ENCODE measurements around the gene UNC5CL. TPM values are rescaled to one million over a fixed set of nuclear protein-coding genes. Genes with fewer than 3 reads are reported as not detected.

UNC5CL gene
- total and polyA plus RNA-seq, 2 experiments from 2014 or later: 0.87 to 1.2 TPM

DNA sequence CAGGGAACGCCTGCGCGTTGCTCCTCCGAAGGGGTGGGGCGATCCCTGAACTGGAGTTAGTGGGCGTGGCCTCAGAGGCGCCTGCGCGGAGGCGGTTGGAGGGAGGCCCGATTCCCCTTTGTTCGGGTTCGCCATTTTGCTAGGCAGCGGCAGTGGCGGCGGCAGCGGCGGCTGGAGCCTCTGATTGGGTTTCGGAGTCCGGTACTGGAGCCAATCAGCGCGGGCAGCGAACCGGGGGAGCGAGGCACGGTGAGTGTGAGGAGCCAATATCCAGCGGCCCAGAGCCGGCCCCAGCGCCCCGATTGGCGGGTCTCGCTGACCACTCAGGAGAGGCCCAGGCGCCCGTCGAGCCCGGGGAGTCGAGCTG lies 33.8 kb upstream of the UNC5CL start, which contains the start of gene NFYA:
NFYA (plus strand) TSS at position 139 of the 367 bp plus-strand sequence. CDS start 6,116 bp downstream, outside the sequence.
- H3K4me3 Mint-ChIP-seq: peak within 1 kb of the TSS; percentile 92
- H4K20me1 ChIP-seq (replicated peaks; ENCODE audit: insufficient read depth): peaks cover 14% of the 10 kb centered on the region; the same call in 1 of the 2 replicates
- peak within 1 kb of the TSS; percentile 90 for H3K4me2 ChIP-seq
- peak; percentile 99 for DNase-seq (ENCODE audit: low spot score)
- H3K4me1 ChIP-seq (ENCODE audit: insufficient read depth): peaks cover 33% of the 10 kb centered on the region
- H3K27ac Mint-ChIP-seq: peak within 1 kb of the TSS; percentile 98
- no peaks in the 10 kb centered on the region for H3K27me3 ChIP-seq (ENCODE audit: insufficient read depth)
- H3K4me1 Mint-ChIP-seq: peaks cover 31% of the 10 kb centered on the region
- H3K9me3 Mint-ChIP-seq: no peaks in the 10 kb centered on the region; the same call in 2 of the 3 replicates
- H2AFZ ChIP-seq: peak within 1 kb of the TSS; percentile 39; the same call in 1 of the 2 replicates
- H3K27me3 Mint-ChIP-seq (ENCODE audit: insufficient read depth, low read depth, poor library complexity): peaks cover 11% of the 10 kb centered on the region
- H3K36me3 ChIP-seq (ENCODE audit: insufficient read depth): peaks cover under 1% of the 10 kb centered on the region; the same call in 1 of the 2 replicates
- ATAC-seq: peak; percentile 82
- peaks cover 52% of the 10 kb centered on the region for H3K79me2 ChIP-seq (replicated peaks; ENCODE audit: insufficient read depth)
- no peaks in the 10 kb centered on the region for H3K9me2 ChIP-seq (ENCODE audit: insufficient read depth)
- peak; percentile 72 for TF ChIP-seq POLR2AphosphoS5 (IDR thresholded peaks at IDR 0.05; ENCODE audit: low read depth)
- TF ChIP-seq ZNF114 (CRISPR knock-in tag; IDR thresholded peaks at IDR 0.05): no peak
- no peak for TF ChIP-seq ZNF331 (CRISPR knock-in tag; IDR thresholded peaks at IDR 0.05; ENCODE audit: low read depth)
- H3K36me3 Mint-ChIP-seq (ENCODE audit: low read depth): peaks cover 15% of the 10 kb centered on the region; the same call in 2 of the 3 replicates
- peaks cover 2% of the 10 kb centered on the region; the same call in 1 of the 2 replicates for H3F3A ChIP-seq (replicated peaks; ENCODE audit: low read depth)
- H3K4me3 ChIP-seq: peak within 1 kb of the TSS; percentile 66
- peak within 1 kb of the TSS; percentile 99 for H3K27ac ChIP-seq (ENCODE audit: low read depth)

DNA sequence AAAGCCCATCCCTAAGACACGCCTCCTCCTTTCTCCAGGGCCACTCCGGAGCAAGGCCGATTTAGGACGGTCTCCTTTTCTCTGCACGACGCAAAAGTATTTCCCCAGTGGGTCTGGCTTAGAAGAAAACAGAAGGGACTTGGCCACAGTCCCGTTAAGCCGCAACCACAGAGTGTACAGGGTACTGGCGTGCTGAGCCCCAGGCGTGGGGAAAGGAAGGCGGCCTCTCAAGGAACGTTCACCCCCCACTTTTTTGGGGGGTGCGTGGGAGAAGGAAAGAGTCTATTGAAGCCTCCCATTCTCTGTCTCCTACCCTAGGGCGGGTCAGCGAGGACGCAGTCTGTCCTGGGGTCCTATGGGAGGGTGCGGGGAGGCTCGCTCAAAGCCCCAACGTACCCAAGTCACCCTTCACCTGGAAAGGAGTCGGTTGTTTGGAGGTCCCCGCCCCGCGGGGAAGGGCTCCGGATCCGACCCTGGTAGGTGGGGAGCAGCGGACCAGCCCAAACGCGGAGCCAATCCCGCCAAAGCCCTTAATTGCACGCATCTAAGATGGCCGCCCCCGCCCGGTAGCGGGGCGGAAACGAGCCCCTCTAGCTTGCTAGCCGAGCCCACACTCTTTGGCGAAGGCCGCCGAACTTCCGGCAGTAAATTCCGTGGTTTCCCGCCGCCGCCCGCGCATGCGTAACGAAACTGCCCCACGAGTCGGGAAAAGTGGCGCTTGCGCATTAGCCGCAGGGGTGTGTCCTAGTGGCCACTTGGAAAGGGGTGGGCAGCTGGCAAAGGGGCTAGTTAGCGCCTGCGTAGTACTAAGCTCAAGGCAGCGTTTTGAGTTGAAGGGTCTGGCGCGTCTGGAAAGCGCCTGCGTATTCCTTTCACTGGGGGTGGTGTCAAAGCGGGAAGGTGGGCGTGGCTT lies 33.2 kb upstream of the UNC5CL start, which contains the start of gene OARD1:
OARD1 (minus strand) TSS at position 434 of the 913 bp plus-strand sequence. CDS start 722 bp downstream, outside the sequence.
- H3K27me3 ChIP-seq (ENCODE audit: insufficient read depth): no peaks in the 10 kb centered on the region
- H3K9me3 Mint-ChIP-seq: no peaks in the 10 kb centered on the region; the same call in 2 of the 3 replicates
- H3K36me3 ChIP-seq (ENCODE audit: insufficient read depth): peaks cover 5% of the 10 kb centered on the region; the same call in 1 of the 2 replicates
- H2AFZ ChIP-seq: peak within 1 kb of the TSS; percentile 39; the same call in 1 of the 2 replicates
- H3K27ac ChIP-seq (ENCODE audit: low read depth): peak within 1 kb of the TSS; percentile 99
- peak within 1 kb of the TSS; percentile 90 for H3K4me2 ChIP-seq
- H3F3A ChIP-seq (replicated peaks; ENCODE audit: low read depth): peaks cover 2% of the 10 kb centered on the region; the same call in 1 of the 2 replicates
- H3K79me2 ChIP-seq (replicated peaks; ENCODE audit: insufficient read depth): peaks cover 45% of the 10 kb centered on the region
- DNase-seq (ENCODE audit: low spot score) (peak; percentile 98), ATAC-seq (peak; percentile 81)
- H4K20me1 ChIP-seq (replicated peaks; ENCODE audit: insufficient read depth): peaks cover 14% of the 10 kb centered on the region; the same call in 1 of the 2 replicates
- peaks cover 33% of the 10 kb centered on the region for H3K4me1 ChIP-seq (ENCODE audit: insufficient read depth)
- H3K4me1 Mint-ChIP-seq: peaks cover 31% of the 10 kb centered on the region
- H3K27me3 Mint-ChIP-seq (ENCODE audit: insufficient read depth, low read depth, poor library complexity): peaks cover 11% of the 10 kb centered on the region
- H3K36me3 Mint-ChIP-seq (ENCODE audit: low read depth): peaks cover 21% of the 10 kb centered on the region
- H3K4me3 Mint-ChIP-seq: peak within 1 kb of the TSS; percentile 92
- H3K27ac Mint-ChIP-seq: peak within 1 kb of the TSS; percentile 98
- TF ChIP-seq STAT1 (IDR thresholded peaks at IDR 0.05; ENCODE audit: unreplicated experiment) (no peak), ETS1 (IDR thresholded peaks at IDR 0.05) (peak; percentile 65), POLR2AphosphoS5 (IDR thresholded peaks at IDR 0.05; ENCODE audit: low read depth) (peak; percentile 83), CREB1 (CRISPR knock-in tag; IDR thresholded peaks at IDR 0.05; ENCODE audit: low read depth) (0 out of 2 replicates have a peak, but pooled peaks have one; percentile 41)
- TF ChIP-seq, protein P1, sequence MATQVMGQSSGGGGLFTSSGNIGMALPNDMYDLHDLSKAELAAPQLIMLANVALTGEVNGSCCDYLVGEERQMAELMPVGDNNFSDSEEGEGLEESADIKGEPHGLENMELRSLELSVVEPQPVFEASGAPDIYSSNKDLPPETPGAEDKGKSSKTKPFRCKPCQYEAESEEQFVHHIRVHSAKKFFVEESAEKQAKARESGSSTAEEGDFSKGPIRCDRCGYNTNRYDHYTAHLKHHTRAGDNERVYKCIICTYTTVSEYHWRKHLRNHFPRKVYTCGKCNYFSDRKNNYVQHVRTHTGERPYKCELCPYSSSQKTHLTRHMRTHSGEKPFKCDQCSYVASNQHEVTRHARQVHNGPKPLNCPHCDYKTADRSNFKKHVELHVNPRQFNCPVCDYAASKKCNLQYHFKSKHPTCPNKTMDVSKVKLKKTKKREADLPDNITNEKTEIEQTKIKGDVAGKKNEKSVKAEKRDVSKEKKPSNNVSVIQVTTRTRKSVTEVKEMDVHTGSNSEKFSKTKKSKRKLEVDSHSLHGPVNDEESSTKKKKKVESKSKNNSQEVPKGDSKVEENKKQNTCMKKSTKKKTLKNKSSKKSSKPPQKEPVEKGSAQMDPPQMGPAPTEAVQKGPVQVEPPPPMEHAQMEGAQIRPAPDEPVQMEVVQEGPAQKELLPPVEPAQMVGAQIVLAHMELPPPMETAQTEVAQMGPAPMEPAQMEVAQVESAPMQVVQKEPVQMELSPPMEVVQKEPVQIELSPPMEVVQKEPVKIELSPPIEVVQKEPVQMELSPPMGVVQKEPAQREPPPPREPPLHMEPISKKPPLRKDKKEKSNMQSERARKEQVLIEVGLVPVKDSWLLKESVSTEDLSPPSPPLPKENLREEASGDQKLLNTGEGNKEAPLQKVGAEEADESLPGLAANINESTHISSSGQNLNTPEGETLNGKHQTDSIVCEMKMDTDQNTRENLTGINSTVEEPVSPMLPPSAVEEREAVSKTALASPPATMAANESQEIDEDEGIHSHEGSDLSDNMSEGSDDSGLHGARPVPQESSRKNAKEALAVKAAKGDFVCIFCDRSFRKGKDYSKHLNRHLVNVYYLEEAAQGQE (IDR thresholded peaks at IDR 0.05; ENCODE audit: unreplicated experiment): no peak
- H3K4me3 ChIP-seq: peak within 1 kb of the TSS; percentile 66
- no peaks in the 10 kb centered on the region for H3K9me2 ChIP-seq (ENCODE audit: insufficient read depth)

Measured in GM23338 (cell line).